ENCODE results near the gene DUSP12.
A peak's percentile ranks its signal among the peaks of the same experiment; 100 is the strongest.
"Not testable (repeated sequence)": the region's sequence is repeated elsewhere in the genome, so short reads cannot be mapped to it uniquely, and the experiment has no call there.

The DUSP12 gene

GRCh38 chr1:161727256-161727924, 22.2 kb upstream of the DUSP12 start:
- DNase-seq: no peak

GRCh38 chr1:161728376-161729226, 21.0 kb upstream of the DUSP12 start:
- DNase-seq: no peak

- DNase-seq: no peak
Measured at GRCh38 chr1:161730050-161730564, 19.5 kb upstream of the DUSP12 start.

- no peak for DNase-seq
Measured at GRCh38 chr1:161731241-161731640, 18.3 kb upstream of the DUSP12 start.

GRCh38 chr1:161731981-161732718, 17.4 kb upstream of the DUSP12 start:
- DNase-seq: no peak

- no peak for DNase-seq
Measured at GRCh38 chr1:161733526-161733925, 16.1 kb upstream of the DUSP12 start.

- no peak for DNase-seq
Measured at GRCh38 chr1:161735837-161736236, 13.7 kb upstream of the DUSP12 start.

- DNase-seq: no peak
Measured at GRCh38 chr1:161736335-161736969, 13.1 kb upstream of the DUSP12 start.

- DNase-seq: no peak
Measured at GRCh38 chr1:161737625-161738024, 12.0 kb upstream of the DUSP12 start.

- no peak for DNase-seq
Measured at GRCh38 chr1:161738627-161739287, 10.8 kb upstream of the DUSP12 start.

GRCh38 chr1:161739865-161740566, 9.6 kb upstream of the DUSP12 start:
- no peak for DNase-seq

GRCh38 chr1:161740921-161741320, 8.7 kb upstream of the DUSP12 start:
- DNase-seq: no peak

GRCh38 chr1:161743231-161743630, 6.4 kb upstream of the DUSP12 start:
- no peak for DNase-seq

GRCh38 chr1:161747801-161748200, 1.8 kb upstream of the DUSP12 start:
- no peak for DNase-seq

GRCh38 chr1:161763522-161764098, 14.0 kb downstream of the DUSP12 start:
- DNase-seq: no peak

- peak; percentile 80 for DNase-seq
Measured at GRCh38 chr1:161766102-161766981, 16.8 kb downstream of the DUSP12 start, which contains the start of gene ATF6. Gene ATF6 (plus strand): TSS chr1:161766320. CDS start chr1:161766361, 41 bp downstream.

GRCh38 chr1:161768461-161768860, 18.9 kb downstream of the DUSP12 start:
- DNase-seq: no peak

GRCh38 chr1:161768986-161769672, 19.5 kb downstream of the DUSP12 start:
- no peak for DNase-seq

- DNase-seq: not testable (repeated sequence)
Measured at GRCh38 chr1:161769673-161770045, 20.1 kb downstream of the DUSP12 start.
